NCI-H1417 treated with DMSO at 0.1 percent for 48 hours (cell line): ENCODE measurements around the gene KIAA1755.

ENCODE experiments used
- DNase-seq: peaks from one replicate; lab custom pipeline; 2025; lab: John Stamatoyannopoulos, UW

Gene KIAA1755

GRCh38 chr20:38180781-38181180 is 79.8 kb downstream of the KIAA1755 start:
- no peak for DNase-seq

- DNase-seq = no peak
These were observed 80.7 kb downstream of the KIAA1755 start for GRCh38 chr20:38179846-38180245.

DNA sequence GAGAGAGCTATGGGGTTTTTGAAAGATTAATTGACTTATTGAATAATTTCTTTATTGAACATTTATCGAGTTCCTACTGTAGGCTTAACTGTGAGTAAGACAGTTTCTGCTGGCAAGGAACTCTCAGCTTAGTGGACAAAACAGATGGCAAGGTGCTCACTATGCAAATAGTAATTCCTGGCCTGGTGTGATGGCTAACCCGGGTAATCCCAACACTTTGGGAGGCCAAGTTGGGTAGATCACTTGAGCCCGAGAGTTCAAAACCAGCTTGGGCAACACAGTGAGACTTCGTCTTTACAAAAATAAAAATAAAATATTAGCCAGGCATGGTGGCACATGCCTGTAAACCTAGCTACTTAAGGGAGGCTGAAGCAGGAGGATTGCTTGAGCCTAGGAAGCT is 82.0 kb downstream of the KIAA1755 start:
- DNase-seq = no peak

DNA sequence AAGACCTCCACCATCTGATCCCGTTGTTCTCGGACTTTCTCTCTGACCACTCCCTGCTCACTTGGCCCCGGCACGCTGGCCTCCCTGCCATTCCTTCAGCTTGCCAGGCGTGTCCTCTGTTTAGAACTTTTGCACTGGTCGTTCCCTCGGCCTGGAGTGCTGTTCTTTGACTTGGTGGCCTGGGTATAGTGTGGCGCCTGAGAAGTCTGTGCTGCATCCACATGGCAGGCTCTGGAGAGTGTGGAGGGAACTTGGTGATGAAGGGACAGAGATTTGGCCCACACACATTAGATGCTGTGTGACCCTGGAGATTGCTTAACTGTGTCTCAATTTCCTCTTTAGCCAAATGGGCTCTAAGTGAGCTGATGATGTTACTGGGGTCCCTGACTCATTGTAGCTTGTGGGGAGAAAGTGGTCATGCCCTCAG is 82.5 kb downstream of the KIAA1755 start:
- DNase-seq = no peak

DNA sequence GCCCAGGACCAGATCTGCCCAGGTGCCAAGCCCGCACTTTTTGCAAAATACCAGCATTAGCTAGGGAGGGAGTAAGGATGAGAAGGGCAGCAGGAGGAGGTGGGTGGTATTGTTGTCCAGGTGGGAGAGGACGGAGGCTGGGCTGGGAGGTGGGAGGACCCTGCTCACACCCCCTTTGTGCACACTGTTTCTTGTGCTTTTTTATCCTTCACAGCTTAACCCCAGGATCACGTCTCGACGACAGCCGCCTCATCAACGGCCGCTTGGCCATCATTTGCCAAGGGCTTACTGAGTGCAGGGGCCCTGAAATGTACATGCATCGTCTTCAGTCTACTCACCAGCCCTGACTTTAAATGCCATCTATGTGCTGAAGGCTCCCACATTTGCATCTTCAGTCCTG is 83.3 kb downstream of the KIAA1755 start:
- DNase-seq = no peak

DNA sequence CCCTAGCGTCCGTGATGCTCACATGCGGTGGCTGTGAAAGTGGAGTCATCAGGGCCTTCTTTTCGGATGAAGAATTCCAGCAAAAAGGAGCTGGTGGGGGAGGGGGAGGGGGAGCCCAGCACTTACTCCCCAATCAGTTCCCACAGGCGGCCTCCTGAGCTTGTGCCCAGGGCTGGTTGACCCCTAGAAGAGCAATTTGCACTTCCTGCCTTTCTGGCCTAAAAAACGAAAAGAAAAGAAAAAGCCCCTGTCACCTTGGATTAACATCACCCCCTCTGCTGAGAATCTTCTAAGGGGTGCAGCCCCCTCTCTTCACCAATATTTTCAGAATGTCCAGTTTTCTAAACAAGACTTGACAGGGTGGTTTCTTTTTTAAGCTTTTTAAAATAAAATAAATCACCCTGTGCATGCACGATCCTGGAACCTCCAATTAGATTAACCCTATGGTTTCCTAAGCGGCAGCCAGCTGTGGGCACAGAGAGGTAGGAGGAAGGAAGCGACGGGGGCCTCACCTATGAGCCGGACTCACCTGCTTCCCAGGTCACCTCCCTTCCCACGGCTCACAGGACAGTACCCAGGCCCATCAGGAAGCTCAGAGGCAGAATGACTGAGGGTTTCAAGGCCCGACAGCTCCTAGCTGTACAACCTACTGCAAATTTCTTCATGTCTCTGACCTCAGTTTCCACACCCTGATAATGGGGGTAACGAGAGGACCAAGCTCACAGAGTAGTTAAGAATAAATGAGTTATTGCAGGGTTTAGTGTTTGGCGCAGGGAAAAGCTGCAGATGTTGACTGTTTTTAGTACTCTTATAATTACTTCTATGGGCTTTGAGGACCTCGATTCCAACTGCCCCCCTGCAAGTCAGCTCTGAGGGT is 85.0 kb downstream of the KIAA1755 start:
- no peak for DNase-seq

DNA sequence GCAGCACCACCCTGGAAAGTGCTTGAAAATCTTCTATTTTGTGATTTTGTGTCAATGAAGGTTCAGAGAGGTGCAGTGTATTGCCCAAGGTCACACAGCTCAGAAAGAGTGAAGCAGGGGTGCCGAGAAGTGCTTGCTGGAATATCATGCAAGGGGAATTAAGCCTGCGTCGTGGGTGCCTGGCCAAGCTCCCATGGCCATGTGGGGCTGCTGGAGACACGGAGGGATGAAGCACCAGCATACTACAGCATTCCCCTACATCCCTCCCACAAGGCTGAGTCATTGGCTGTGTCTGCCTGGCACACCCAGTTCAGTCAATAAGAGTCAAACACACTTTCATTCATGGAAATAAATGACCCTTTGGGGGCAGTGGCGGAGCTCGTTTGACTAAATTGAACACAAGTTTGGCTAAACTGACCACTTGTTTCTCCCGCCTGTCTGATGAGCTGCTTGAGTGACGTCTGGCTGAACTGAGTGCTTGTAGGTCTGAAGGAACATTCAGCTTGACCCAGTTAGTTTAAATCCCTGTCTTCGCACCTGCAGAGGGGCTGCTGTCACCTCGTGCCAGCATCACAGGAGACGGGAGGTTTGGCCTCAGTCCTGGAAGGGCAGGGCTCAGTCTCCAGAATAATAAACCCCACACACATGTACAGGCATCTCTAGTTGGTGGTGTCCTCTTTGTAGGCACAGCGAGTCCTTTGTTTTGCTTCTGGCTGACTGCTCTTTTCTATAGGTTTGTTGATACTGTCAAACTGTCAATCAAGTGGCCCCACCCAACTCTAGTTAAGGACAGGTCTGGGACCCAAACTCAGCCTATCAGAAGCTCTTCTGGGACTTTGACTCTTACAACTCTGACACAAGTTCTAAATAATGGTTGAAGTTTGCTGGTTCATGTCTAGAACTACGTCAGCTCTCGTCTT is 87.0 kb downstream of the KIAA1755 start:
- no peak for DNase-seq

- no peak for DNase-seq
These were observed 88.1 kb downstream of the KIAA1755 start for GRCh38 chr20:38172408-38172807.

DNA sequence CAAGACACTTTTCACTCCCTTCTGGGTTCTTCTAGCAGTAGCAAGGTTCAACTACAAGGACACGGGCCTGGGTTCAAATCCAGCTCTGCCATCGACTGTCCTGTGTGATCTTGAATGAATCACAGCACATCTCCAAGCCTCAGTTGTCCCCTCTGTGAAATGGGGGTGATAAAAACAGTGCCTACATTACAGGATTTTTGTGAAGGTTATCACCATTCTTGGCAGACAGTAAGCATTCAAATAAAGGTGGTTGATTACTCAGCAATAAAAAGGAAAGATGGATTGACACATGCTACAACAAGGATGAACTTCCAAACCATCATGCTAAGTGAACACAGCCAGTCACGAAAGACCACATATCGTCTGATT is 88.9 kb downstream of the KIAA1755 start:
- DNase-seq = no peak

GRCh38 chr20:38170826-38171674 is 89.5 kb downstream of the KIAA1755 start:
- DNase-seq = no peak

- no peak for DNase-seq
These were observed 90.2 kb downstream of the KIAA1755 start for GRCh38 chr20:38170219-38170825.

DNA sequence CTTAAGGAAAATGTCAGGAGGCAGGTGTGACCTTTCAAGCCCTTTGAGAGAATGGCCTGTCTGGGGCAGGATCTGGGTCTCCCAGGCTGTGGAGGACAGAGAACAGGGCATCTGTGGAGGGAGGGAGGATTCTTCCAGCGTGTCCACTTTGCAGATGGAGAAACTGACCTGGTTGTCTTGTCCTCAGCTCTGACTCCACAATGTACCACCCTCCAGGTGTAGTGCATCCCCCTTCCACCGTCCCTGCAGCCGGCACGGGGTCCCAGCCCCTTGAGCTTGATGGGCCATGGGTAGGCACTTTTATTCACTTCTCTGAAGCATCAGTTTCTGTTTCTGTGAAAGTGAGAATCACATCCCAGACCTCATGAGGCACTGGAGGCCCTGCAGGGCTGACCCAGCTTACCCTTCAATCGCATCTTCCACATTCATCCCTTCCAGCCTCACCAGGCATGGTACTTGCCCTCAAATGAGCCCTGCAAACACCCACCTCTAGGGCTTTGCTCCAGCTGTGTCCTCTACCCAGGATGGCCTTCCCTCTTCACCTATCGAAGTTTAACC is 90.8 kb downstream of the KIAA1755 start:
- DNase-seq = no peak

- DNase-seq = no peak
These were observed 91.5 kb downstream of the KIAA1755 start for GRCh38 chr20:38168791-38169589.

DNA sequence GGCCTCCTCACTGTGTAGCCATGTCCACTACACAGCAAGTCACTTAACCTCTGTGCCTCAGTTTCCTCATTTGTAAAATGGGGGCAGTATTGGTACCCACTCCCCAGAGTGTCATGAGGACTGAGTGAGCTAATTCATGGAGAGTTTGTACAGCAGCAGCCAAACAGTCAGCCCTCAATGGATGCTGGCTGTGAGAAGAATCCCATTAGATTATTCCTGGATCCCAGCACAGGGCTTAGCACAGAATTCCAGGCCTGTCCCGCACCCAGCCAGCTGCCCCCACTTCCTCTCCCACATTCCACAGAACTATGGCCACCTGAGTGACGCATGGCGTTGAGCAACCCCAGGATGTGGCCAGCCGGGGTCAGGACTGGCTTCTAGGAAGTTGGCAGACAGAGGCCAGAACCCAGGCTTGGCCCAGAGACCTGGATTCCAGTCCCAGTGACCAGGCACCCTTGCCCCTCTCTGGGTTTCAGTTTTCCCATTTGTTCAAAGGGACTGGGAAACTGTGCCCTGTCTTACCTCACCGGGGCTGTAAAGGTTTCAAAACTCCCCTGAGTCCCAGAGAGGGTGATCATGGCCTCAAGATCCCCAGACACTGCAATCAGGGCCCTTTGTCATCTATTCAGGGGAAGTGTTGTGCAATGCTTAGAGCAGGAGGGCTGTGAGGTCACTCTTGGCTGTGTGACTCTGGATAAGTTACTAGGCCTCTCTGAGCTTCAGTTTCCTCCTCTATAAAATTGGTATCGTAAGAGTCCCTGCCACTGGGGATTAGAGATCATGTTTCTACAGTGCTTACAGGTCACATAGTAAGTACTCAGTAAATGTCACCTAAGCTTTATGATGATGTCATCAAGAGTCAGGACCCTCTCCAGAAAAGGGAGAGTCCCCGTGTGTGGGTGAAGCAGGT is 92.4 kb downstream of the KIAA1755 start:
- DNase-seq = no peak

DNA sequence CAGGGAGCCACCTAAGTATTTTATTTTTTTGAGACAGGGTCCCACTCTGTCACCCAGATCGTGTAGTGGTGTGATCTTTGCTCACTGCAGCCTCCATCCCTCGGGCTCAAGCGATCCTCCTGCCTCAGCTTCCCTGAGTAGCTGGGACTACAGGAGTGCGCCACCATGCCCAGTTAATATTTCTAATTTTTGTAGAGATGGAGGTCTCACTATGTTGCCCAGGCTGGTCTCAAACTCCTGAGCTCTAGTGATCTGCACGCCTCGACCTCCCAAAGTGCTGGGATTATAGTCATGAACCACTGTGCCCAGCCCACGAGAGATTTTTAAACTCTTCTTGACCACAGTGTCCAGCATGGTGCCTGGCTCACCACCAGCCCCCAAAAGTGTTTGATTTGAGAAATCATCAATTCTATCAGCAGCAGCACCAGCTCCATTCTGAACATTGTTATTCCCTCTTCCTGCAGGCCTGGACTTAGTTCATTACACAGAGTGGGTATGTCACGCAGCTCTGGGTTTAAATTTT is 93.1 kb downstream of the KIAA1755 start:
- no peak for DNase-seq

DNA sequence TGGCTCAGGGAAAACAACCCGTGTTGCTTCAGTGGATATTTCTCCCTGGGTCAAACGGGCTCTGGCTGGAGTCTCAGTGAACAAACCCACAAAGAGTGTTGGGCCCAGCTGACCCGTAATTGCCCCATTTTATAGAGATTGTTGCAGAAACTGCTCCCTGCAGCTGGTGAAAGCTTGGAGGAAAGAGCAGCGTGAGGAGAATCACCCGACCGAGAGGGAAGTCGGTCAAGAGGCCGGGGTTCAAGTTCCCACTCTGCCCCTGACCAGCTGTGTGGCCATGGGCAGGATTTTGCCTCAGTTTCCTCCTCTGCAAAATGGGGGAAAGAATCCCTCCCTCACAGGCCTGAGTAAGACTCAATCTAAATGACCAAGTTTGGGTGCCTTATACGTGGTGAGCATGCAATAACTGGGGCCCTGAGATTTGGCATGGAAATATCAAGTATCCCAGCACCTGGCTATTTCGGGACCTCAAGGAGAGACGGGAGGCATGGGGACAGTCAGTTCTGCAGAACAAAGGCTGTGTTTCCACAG is 93.8 kb downstream of the KIAA1755 start:
- DNase-seq = no peak

GRCh38 chr20:38165966-38166702 is 94.4 kb downstream of the KIAA1755 start:
- DNase-seq = no peak
